ENCODE data around the gene SOX6. TPM values are rescaled to one million over a fixed set of nuclear protein-coding genes. Genes with fewer than 3 reads are reported as not detected.

SOX6 gene
- polyA plus RNA-seq, 1 of the 3 experiments (the other 2 are of a cell fraction), result 0.03 TPM

GRCh38 chr11:16114978-16115871, 241.1 kb downstream of the SOX6 start:
- Histone ChIP-seq H3K27me3 (ENCODE audit: insufficient read depth) (no peaks in the 10 kb centered on the region), H3K9me3 (no peaks in the 10 kb centered on the region), H3K36me3 (replicated peaks in 1 of 2; ENCODE audit: control insufficient read depth in 1 of 2, insufficient read depth in 2 of 2, low read length in 1 of 2) (no peaks in the 10 kb centered on the region), H4K20me1 (ENCODE audit: insufficient read depth) (no peaks in the 10 kb centered on the region), H3K4me2 (no peak overlapping the region), H3K79me2 (ENCODE audit: insufficient read depth) (no peaks in the 10 kb centered on the region), H3K9me2 (no peaks in the 10 kb centered on the region), H3F3A (replicated peaks; ENCODE audit: insufficient read depth) (no peaks in the 10 kb centered on the region), H3K4me1 (ENCODE audit: control insufficient read depth in 1 of 2, insufficient read depth in 2 of 2, low read depth in 1 of 2, low read length in 1 of 2) (peaks cover 0 to 5% of the 10 kb centered on the region in 2 experiments; a peak in 2 of 4 replicates), H3K27ac (ENCODE audit: low read depth in 2 of 2, low read length in 1 of 2) (no peak overlapping the region), H3K4me3 (ENCODE audit: low read depth in 2 of 2, low read length in 1 of 2) (no peak overlapping the region), H3K9ac (no peak overlapping the region), H2AFZ (ENCODE audit: low read depth) (no peak overlapping the region)
- WGBS (ENCODE audit: low lambda C conversion rate), result 40% methylated on average over 1 of the region's 1 CpG
- TF ChIP-seq YY1 (IDR thresholded peaks at IDR 0.05; ENCODE audit: low read depth) (no peak), NFIC (IDR thresholded peaks at IDR 0.05; ENCODE audit: borderline replicate concordance) (no peak), SMC3 (IDR thresholded peaks at IDR 0.05; ENCODE audit: low read depth, low read length) (no peak), TEAD4 (IDR thresholded peaks at IDR 0.05; ENCODE audit: borderline replicate concordance, insufficient read depth) (no peak), GATA2 (CRISPR knock-in tag; IDR thresholded peaks at IDR 0.05) (no peak), EZH2phosphoT487 (IDR thresholded peaks at IDR 0.05; ENCODE audit: borderline replicate concordance, low read depth) (no peak), TCF12 (IDR thresholded peaks at IDR 0.05) (no peak), JUND (IDR thresholded peaks at IDR 0.05) (no peak), USF2 (IDR thresholded peaks at IDR 0.05; ENCODE audit: borderline replicate concordance, low read depth, low read length) (no peak), ZBTB33 (IDR thresholded peaks at IDR 0.05; ENCODE audit: borderline replicate concordance, low read depth) (no peak), EP300 (IDR thresholded peaks at IDR 0.05; ENCODE audit: borderline replicate concordance in 1 of 2, low read depth in 1 of 2, low read length in 1 of 2) (no peak), TAF1 (IDR thresholded peaks at IDR 0.05; ENCODE audit: borderline replicate concordance, low read depth, low read length) (no peak), CHD2 (IDR thresholded peaks at IDR 0.05; ENCODE audit: low read length, partially characterized antibody) (no peak), FOSL2 (IDR thresholded peaks at IDR 0.05; ENCODE audit: borderline replicate concordance, low read depth) (no peak), USF1 (IDR thresholded peaks at IDR 0.05; ENCODE audit: borderline replicate concordance, low read depth) (no peak), MEF2A (IDR thresholded peaks at IDR 0.05; ENCODE audit: borderline replicate concordance, low read depth) (no peak), IRF3 (IDR thresholded peaks at IDR 0.05; ENCODE audit: low read depth, low read length) (no peak), SIN3A (IDR thresholded peaks at IDR 0.05; ENCODE audit: borderline replicate concordance, low read depth, low read length) (no peak), RAD21 (IDR thresholded peaks at IDR 0.05; ENCODE audit: low read length) (no peak), GABPA (IDR thresholded peaks at IDR 0.05; ENCODE audit: low read depth) (no peak)
- ChIA-PET CTCF (no interaction called here), POLR2A (no interaction called here)
- DNase-seq, result no peak

Data from SK-N-SH (cell line).